ENCODE results near the gene CALY. TPM values are rescaled to one million over a fixed set of nuclear protein-coding genes. Genes with fewer than 3 reads are reported as not detected.

Gene CALY
- total RNA-seq, 2 experiments from 2014 or later = not detected

- CTCF ChIA-PET = no interaction called here
- POLR2A ChIA-PET = no interaction called here
These were observed 1.7 kb upstream of the CALY start for GRCh38 chr10:133338080-133339071.

GRCh38 chr10:133337370-133337725 lies 652 bp upstream of the CALY start:
- POLR2A ChIA-PET = no interaction called here
- CTCF ChIA-PET = no interaction called here

GRCh38 chr10:133336118-133336576 lies 549 bp downstream of the CALY start:
- ChIA-PET CTCF (interaction anchor here (2.0 kb wide), 1 partner anchor 19 kb away, joined by 4 read pairs; no protein-coding TSS in a partner anchor), POLR2A (interaction anchor here (0.5 kb wide), 1 partner anchor 15 kb away, joined by 5 read pairs; no protein-coding TSS in a partner anchor)

- ChIA-PET POLR2A (interaction anchor here (0.5 to 0.7 kb wide), 2 partner anchors 16 to 43 kb away, joined by 5 read pairs; no protein-coding TSS in a partner anchor), CTCF (interaction anchor here (2.0 kb wide), 1 partner anchor 20 kb away, joined by 4 read pairs; no protein-coding TSS in a partner anchor)
These were observed 1.2 kb downstream of the CALY start for GRCh38 chr10:133335246-133336117.

GRCh38 chr10:133334503-133335245 lies 2.0 kb downstream of the CALY start:
- POLR2A ChIA-PET = interaction anchor here (0.7 kb wide), 1 partner anchor 42 kb away, joined by 5 read pairs; no protein-coding TSS in a partner anchor
- CTCF ChIA-PET = no interaction called here

- CTCF ChIA-PET = no interaction called here
- POLR2A ChIA-PET = no interaction called here
These were observed 3.6 kb downstream of the CALY start for GRCh38 chr10:133332936-133333699.

GRCh38 chr10:133329491-133330202 lies 7.0 kb downstream of the CALY start:
- ChIA-PET POLR2A (interaction anchor here (0.6 to 0.7 kb wide), 2 partner anchors 27 to 55 kb away, joined by 3 read pairs; no protein-coding TSS in a partner anchor), CTCF (interaction anchor here (0.6 to 2.1 kb wide), 27 partner anchors 8 to 190 kb away, joined by 3 to 16 read pairs (median 5); partner anchors contain the start of genes ECHS1, FUOM, PAOX and PRAP1)

- ChIA-PET POLR2A (interaction anchor here (0.7 kb wide), 1 partner anchor 54 kb away, joined by 3 read pairs; no protein-coding TSS in a partner anchor), CTCF (interaction anchor here (0.6 to 2.1 kb wide), 25 partner anchors 7 to 191 kb away, joined by 3 to 16 read pairs (median 6); partner anchors contain the start of genes ECHS1, FUOM, PAOX and PRAP1)
These were observed 8.0 kb downstream of the CALY start for GRCh38 chr10:133328358-133329343.

- POLR2A ChIA-PET = no interaction called here
- CTCF ChIA-PET = interaction anchor here (0.5 to 1.6 kb wide), 2 partner anchors 20 to 301 kb away, joined by 4 to 8 read pairs; no protein-coding TSS in a partner anchor
These were observed 8.9 kb downstream of the CALY start for GRCh38 chr10:133327651-133328357.

GRCh38 chr10:133326745-133327650 lies 9.7 kb downstream of the CALY start:
- POLR2A ChIA-PET = no interaction called here
- CTCF ChIA-PET = interaction anchor here (0.5 to 1.6 kb wide), 2 partner anchors 19 to 302 kb away, joined by 4 to 8 read pairs; no protein-coding TSS in a partner anchor

GRCh38 chr10:133326223-133326551 lies 10.5 kb downstream of the CALY start:
- CTCF ChIA-PET = no interaction called here
- POLR2A ChIA-PET = no interaction called here

- ChIA-PET POLR2A (interaction anchor here (0.5 to 0.7 kb wide), 2 partner anchors 36 to 64 kb away, joined by 3 to 6 read pairs; no protein-coding TSS in a partner anchor), CTCF (interaction anchor here (0.6 to 0.7 kb wide), 2 partner anchors 55 to 91 kb away, joined by 4 read pairs; no protein-coding TSS in a partner anchor)
These were observed 11.1 kb downstream of the CALY start for GRCh38 chr10:133325440-133326222.

- POLR2A ChIA-PET = interaction anchor here (0.5 to 0.7 kb wide), 2 partner anchors 37 to 63 kb away, joined by 3 to 6 read pairs; no protein-coding TSS in a partner anchor
These were observed 11.8 kb downstream of the CALY start for GRCh38 chr10:133324857-133325260.

More at GRCh38 chr10:133324857-133325260, 11.8 kb downstream of the CALY start:
- CTCF ChIA-PET = interaction anchor here (0.6 to 0.8 kb wide), 3 partner anchors 54 to 195 kb away, joined by 3 to 4 read pairs (median 4); no protein-coding TSS in a partner anchor
